ENCODE data around the gene C6orf132.
"Not testable (repeated sequence)": the region's sequence is repeated elsewhere in the genome, so short reads cannot be mapped to it uniquely, and the experiment has no call there.

The C6orf132 gene

DNA sequence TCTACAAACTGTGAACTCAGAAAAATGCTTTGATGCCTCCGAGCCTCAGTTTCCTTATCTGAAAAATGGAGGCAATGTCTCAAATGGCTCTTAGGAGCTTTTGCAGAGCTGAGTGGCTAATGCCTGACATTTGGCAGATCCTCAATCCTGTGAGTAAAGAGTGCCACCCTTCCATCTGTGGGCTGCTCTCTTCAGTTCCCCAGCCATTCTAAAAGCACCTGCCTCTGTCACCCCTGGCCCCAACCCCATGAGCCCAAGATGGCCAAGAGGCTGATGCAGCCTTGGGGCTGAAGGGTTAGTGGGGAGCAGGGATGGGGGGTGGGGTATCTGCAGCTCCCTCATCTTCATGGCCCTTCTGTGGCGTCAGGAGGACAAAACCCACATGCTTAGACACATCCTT lies 16.2 kb upstream of the C6orf132 start:
- DNase-seq = no peak

DNA sequence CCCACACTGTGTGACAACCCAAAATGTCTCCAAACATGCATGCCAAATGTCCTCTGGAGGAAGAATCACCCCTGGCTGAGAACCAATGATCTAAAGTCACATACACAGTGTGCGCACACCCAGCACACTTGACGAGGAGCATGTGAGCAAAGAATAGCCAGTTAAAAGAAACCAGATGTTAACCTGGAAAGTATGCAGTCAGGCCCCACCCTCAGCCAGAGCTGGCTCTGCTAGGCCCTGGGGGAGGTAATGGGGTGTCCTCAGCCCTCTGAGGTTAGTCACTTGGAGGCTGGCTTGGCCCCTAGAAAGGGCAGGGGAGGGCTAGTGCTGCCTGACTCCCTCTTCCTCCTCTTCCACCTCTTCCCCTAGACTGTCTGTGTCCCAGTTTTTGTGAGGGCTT lies 15.6 kb upstream of the C6orf132 start:
- DNase-seq = no peak

DNA sequence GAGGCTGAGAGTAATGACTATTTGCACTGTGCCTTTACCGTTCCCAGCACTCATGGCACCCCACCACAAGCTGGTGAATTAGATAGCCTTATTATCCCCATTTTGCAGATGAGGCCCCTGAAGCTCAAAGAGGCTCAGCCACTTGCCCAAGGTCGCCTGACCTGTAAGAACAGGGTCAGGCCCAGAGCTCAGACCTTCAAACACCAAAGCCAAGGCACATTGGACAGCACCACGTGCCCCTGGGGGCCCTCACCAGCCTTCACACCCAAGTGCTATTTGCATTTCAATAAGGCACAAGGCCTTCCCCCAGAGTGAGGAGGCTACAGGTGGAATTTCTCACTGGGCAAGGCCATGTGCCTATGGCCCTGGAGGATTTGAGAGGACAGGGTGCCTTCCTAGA lies 14.2 kb upstream of the C6orf132 start:
- DNase-seq = no peak

DNA sequence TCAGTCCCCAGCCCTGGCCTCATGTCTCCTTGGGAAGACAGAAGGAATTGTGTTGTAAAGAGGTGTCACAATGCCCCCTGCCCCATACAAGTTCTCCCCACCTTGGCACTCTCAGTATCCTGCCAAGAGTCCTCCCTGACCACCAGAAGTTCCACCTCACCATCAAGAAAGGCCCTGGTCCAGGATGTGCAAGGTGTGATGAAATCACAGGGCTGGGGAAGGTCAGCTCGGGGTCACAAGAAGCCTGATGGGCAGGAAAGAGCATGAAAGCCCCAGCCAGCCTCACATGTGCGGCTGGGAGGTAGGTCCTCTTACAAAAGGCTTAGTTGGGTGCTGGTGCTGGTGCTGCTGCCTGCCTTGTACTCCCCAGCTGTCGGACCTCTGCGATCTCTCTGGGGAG lies 12.9 kb upstream of the C6orf132 start:
- DNase-seq = no peak

DNA sequence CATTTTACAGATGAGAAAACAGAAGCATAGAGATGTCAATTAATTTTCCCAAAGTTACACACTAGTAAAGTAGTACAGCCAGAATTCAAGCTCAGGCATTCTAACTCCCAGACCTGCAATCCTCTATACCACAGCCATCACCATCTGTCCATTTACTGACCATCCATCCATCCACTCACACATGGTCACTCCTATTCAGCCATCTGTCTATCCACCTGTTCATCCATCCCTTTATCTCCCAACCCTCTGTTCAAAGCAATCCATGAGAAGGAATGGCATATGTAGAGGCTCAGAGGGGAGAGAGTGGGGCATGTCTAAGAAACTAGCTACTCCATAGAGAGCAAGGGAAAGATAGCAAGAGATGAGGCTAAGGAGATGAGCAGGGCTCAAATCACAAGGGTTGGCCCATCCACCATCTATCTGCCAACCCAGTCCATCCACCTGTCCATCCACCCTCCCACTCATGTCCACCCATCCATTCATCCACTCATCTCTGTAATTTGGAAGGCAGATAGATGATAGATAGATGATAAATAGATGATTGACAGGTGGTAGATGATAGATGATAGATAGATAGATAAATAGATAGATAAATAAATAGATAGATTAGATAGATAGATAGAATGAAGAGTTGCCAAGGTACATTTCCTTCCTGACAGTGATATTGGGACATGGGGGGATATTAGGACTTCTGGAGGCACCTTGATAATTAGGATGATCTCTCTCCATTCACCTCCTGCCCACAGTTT lies 12.2 kb upstream of the C6orf132 start:
- no peak for DNase-seq

DNA sequence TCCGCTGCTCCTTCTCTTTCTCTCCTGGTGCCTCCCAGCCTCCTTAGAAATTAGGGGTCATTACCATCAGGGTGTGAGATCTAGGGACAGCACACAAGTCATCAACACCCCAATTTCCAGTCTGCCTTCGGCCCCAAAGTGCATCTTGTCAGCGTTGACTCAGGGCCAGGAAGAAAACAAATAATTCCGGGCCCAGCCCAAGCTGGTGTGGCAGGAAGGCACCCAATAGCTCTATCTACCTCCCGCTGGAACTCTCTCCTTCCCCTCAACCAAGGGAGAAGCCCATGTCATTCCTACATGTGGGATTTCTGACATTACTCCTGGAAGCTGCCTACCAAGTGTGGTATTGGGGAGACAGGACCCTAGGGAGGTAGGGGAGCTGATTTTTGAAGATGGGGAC lies 11.5 kb upstream of the C6orf132 start:
- no peak for DNase-seq

DNA sequence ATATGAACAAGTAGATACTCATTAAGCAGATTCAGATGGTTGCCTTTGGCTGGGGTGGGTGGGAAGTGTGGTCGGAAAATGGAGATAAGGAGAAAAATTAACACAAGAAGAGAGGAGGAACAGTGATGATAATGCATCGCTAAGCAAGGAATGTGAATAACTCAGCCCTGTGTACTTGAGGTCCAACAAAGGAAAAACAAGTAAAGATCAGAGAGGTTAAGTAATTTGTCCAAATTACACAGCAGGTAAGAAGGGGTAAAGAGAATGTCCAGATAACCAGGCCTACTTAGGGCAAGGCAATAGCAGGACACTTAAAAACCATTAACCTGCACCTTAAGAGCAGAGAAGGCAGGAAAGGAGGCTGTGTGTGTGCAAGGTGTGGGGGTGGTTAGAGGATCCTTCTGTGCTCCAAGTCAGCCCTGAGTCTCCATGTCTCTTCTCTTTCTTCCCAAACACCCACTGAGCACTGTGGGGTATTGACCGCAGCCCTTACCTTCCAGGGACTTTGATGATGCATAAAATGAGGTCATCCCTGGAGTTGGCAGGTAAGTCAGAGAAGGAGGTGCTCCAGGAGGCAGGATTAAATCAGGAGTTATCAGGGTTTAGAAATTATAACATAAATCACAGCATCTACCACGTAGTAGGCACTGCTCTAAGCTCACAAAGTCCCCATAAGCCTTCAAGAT lies 10.3 kb upstream of the C6orf132 start:
- DNase-seq = not testable (repeated sequence)

DNA sequence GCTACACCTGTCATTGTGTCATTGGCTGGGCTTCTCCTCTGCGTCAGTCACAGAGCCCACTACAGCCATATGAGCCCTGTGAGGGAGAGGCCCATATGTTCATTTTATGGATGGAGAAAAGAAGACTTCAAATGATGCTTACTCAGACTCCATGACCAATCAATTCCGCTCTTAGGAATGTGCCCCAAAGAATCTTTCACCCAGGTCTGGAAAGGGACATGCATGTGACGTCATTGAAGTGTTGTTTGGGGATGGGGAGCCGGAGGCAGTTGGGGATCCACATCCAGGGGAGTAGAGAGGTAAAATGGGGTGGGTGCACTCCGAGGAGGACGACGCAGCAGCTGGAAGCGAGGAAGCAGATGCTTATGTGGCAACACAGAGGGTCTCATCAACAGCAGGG lies 9.6 kb upstream of the C6orf132 start:
- no peak for DNase-seq

DNA sequence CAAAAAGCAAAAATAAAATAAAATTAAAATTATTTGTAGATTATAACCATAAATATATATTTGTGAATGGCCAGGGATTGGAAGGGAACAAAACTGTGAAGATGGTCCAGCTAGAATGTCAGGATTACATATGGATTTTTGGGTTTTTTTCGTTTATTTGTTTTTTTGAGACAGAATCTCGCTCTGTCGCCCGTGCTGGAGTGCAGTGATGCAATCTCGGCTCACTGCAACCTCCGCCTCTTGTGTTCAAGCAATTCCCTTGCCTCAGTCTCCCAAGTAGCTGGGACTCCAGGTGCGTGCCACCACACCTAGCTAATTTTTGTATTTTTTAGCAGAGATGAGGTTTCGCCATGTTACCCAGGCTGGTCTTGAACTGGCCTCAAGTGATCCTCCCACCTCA lies 7.8 kb upstream of the C6orf132 start:
- no peak for DNase-seq

DNA sequence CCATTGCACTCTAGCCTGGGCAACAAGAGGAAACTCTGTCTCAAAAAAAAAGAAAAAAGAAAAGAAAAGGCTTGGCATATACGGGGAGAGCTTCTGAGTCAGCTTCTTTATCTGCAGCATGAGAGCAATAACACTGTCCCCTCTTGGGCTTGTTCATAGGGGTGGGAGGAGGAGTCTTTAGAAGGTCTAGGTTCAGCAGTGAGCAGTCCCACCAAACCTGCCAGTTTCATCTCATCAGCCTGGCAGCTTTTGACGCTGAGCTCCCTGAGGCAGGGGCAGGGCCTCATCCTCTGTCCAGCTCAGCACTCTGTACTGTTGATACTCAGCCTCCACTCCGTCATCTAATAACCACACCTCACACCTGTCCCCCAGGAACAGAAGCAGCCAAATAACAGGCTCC lies 5.6 kb upstream of the C6orf132 start:
- no peak for DNase-seq

DNA sequence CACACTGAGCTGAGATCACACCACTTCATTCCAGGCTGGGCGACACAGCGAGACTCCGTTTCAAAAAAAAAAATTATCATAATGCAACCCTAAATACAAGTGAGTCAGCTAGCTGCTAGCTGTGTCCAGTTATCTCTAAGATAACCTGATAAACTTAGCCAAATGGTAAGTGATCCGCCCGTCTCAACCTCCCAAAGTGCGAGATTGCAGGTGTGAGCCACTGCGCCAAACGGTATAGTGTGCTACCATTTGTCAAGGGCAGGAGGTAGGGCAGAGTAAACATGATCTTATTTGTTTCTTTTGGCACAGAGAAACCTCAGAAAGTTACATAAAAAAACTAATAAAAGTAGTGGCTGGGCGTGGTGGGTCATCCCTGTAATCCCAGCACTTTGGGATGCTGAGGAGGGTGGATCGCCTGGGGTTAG lies 4.7 kb upstream of the C6orf132 start:
- no peak for DNase-seq

DNA sequence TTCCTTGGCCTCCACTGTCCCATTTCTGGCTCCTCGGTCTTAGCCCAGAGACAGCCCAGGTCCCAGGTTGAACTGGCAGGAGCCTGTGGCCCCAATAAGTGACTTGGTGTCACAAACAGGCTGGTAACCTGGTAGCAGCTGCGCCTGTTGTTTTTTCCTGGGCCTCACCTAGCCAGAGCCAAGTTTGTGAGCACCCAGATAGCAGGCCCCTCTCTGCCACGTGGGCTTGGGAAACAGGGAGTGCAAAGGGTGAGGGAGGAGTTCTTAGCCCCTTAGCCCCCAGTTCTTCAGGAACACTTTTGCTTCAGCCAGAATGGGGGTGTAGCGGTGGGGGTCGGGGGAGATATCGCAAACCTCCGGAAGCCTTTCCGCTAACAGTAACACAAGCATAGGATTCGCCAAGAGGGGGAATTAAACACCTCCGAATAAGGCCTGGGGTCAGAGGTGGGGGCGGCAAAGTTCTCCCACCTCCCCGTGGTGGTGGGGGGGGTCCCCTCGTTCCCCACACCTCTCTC lies 760 bp downstream of the C6orf132 start:
- no peak for DNase-seq

DNA sequence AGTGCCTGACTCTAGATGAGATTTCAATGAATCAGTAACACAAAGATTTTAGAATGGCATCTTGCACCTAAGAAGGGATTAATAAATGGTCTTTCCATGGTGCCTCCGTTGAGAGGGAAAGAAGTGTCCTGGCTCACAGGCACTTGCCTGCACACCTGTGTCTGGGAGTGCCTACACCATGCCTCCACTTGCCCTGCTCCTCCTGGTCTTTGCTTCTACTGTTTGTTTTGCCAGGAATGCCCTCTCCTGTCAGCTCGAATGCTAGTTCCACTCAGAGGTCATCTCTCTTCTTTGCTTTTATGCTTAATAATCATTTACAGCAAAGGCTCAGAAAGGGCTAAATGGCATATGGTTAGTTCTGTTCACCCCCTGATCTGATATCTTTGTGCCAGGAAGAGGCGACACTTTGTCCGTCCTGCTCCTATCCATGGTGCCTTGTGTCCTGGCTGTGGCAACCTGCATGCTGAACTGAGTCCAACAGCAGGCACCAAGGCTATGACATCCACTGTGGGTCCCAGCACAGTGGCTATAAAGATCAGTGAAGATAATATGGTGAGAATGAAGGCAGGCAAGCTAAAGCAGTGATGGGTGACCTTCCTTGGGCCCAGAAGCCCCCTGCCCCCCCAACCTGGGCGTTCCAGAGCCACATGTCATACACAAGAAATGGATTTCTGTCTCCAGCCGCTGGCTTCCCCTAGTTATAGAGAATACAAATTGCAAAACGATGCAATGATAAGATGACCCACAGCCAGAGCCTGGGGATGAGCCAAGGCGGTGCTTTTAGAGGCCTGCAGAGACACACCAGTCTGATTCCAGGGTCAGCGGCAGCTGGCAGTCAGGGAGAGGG lies 1.4 kb downstream of the C6orf132 start:
- DNase-seq = no peak

DNA sequence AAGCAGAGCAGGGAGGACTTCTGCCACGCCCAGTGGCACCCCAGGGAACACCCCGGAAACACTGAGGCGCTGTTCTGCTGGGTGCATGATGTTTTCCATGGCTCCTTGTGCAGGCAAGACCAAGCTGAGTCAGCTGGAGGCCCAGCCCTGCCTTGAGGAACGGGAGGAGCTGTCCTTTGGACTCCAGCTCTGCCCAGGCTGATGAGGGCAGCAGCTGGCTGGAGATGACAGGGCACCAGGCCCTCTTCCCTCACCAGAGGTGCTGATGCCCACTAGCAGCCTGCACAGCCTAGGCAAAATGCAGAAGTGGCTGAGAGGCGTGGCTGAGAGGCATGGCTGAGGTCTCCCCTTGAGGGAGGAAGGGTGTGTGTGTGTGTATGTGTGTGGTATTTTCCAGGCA lies 2.4 kb downstream of the C6orf132 start:
- DNase-seq = no peak

DNA sequence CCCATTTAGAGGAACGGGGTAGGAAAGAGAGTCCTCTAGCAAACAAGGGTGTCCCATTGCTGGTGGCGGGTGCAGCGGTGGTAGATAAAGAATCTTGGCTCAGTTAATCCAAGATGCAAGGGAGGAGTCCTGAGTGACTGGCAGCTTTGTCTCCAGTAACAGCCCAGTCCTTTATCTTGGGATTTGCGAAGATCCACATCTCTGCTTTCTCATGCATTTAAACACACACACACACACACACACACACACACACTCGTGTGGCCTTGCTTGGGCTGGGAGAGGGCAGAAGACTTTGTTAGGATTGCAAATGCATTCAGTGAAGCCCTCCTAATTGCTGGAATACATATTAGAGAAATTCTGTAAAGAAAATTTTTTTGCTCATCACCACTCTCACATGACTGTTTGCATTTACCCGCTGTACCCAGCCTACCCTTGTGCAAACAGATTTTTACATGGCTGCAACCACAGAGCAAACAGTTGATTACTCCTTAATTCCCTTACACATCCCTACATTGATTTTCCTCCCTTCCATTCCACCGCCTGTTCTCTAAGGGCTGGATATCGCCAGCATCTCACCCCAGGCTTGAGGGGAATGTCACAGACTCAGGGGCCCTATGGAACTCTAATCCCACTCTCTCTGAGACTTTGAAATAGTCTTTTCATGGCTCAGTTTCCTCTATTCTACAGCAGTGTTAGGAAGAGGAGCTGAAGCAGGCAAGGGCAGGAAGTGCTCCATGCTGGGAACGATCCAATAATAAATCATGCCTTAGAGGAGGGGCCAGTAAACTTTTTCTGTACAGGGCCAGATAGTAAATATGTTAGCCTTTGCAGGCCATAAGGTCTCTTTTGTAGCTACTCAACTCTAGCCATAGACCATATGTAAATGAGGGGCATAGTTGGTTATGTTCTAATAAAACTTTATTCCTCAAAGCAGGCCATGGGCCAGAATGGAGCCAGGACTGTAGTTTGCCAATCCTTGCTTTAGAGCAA lies 3.5 kb downstream of the C6orf132 start:
- DNase-seq = no peak

DNA sequence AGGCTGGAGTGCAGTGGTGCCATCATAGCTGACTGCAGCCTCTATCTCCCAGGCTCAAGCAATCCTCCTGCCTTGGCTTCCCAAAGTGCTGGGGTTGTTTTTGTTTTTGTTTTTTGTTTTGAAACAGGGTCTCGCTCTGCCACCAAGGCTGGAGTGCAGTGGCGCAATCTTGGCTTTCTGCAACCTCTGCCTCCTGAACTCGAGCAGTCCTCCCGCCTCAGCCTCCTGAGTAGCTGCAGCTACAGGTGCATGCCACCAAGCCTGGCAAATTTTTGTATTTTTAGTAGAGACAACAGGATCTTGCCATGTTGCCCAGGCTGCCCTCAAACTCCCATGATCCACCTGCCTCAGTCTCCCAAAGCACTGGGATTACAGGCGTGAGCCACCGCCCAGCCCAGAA lies 4.2 kb downstream of the C6orf132 start:
- no peak for DNase-seq

DNA sequence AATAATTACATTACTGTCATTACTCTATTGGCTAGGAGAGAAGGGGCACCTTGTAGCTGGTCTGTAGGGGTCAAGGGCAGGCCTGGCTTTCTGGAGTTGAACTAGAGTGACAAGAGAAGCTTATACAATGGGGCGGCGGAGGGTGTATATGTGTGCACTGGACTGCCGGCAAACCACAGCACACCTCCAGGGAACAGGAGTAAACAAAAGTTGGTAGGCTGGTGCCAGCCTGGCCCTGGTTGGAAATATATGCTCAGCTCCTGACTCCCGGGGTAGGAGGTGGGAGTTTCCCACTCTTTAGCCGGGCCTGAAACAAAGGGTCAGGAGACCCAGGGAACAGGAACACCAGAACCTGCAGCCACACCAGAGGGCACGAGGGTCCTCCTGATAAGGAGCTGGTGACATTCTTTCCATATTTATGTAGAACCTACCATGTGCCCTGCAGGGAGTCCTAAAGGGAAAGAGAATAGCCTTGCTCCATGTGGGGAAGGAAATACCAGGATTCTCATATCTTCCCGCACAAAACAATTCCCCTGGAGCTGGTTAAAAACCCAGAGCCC lies 5.1 kb downstream of the C6orf132 start:
- DNase-seq = no peak

DNA sequence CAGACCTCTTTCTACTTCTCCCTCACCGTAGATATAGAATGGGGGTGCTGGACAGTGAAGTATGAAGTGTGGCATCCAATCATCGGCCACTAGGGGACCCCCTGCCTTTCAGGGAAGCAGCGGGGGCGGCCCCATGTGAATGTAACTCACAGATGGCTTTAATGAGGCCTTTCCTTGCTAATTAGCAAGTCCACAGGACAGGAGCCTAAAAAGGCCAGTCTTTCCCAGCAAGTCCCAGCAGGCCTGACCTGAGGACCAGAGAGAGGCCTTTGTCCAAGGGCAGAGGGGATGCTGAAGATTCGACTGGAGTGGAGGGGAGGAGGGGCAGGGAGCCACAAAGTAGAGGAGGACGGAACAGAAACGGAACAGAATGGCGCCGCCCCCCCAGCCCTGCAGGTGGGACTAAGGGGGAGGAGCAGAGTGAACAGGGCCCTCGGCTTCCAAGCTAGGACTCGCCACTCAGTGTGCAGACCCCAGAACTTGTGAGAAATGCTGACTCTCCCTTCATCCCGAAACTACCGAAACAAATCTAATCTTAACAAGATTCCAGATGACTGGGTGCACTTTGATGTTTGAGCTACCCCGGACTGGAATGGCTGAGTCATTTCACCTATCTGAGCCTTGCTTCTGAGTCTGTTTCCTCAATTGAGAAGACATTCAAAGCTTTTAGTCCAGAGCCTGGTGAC lies 5.8 kb downstream of the C6orf132 start:
- DNase-seq = no peak

DNA sequence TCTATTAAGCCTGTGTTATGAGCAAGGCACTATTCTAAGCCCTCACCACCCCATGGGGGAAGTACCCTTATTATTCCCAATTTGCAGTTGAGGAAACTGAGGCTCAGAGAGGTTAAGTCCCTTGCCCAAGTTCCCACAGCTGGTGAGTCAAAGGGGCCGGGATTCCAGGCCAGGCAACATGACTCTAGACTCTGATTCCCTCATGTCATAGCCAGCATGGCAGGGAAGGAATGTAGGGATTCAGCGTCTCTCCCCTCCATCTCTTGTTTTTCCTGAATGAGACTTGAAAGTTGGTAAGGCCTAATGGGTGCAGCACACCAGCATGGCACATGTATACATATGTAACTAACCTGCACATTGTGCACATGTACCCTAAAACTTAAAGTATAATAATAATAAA lies 6.7 kb downstream of the C6orf132 start:
- no peak for DNase-seq

DNA sequence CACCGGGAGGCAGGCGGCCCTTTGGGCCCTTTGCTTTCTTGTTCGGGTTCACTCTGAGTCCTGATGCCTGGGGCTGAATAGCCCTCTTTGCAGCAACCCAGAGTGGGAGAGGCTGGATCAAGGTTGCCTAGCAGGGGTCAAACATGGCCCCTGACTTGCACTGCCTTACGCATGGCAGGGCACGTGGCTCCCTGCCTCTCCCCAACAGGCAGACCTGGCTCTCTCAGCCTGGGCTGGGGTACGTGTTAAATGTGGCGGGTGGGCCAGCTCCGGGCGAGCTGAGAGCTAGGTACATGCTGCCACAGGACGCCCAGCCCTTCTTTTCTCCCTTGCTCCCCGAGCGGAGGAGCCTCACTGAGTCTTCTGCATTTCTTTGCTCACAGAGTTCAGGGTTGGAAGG lies 7.3 kb downstream of the C6orf132 start:
- no peak for DNase-seq

DNA sequence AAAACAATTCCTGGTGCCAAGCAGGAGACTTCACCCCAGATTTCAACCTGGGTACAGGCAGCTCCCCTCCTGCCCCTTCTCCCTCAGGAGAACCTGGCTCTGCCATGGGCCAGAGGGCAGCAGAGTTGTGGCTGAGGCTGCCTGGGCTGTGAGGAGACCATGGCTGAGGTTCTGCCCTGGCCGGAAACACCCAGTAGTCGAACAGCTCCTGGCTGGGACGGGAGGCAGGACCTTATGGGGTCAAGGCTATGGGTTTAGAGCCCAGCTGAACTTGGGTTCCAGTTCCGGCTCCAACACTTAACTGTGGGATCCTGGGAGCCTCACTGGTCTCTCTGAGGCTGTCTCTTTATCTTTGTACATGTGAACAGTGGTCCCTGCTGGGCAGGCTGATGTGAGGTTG lies 8.5 kb downstream of the C6orf132 start:
- no peak for DNase-seq

Data from NCI-H774 (cell line).